H1 (cell line): Measurements from ENCODE around the gene EDEM2. TPM values are rescaled to one million over a fixed set of nuclear protein-coding genes. Genes with fewer than 3 reads are reported as not detected.

ENCODE experiments used
- CTCF ChIA-PET: fragments of 300-600 bp; sonication (Branson Sonifier 250); formaldehyde crosslinking; loops from one replicate; lab custom pipeline; 2021; ENCODE audit not compliant: partially characterized antibody; lab: Charles Lee
- POLR2A ChIA-PET: fragments of 300-600 bp; sonication (Branson Sonifier 250); formaldehyde crosslinking; loops from one replicate; lab custom pipeline; 2021; ENCODE audit warnings: inconsistent platforms; ENCODE audit not compliant: partially characterized antibody; lab: Charles Lee
- DNase-seq, 2 experiments: peaks; one replicate each; pipeline versions ENCODE4 v3.0.0 to v3.0.0-alpha.2; 2010 to 2022; ENCODE audit warnings: low spot score in 2 of 2, low read depth in 1 of 2, mixed read lengths in 1 of 2
- FAIRE-seq: peaks from 2 replicates; lab custom pipeline; 2011; peaks lifted over from hg19 to GRCh38; lab: Jason Lieb, UNC
- H2AFZ ChIP-seq: 2 replicates; pipeline ENCODE4 v1.8.1; 2012; ENCODE audit warnings: low read length, inconsistent platforms
- H2AK5ac ChIP-seq: 2 replicates; pipeline ENCODE4 v1.6.1; 2013; ENCODE audit warnings: low read depth, low read length
- H2BK120ac ChIP-seq: replicated peaks from 2 replicates; pipeline ENCODE3; 2013; ENCODE audit warnings: low read depth, low read length, inconsistent platforms
- H2BK12ac ChIP-seq: 2 replicates; pipeline ENCODE4 v1.6.1; 2013; ENCODE audit warnings: low read depth, low read length
- H2BK15ac ChIP-seq: 2 replicates; pipeline ENCODE4 v1.6.1; 2013; ENCODE audit warnings: low read length
- H2BK20ac ChIP-seq: 2 replicates; pipeline ENCODE4 v1.6.1; 2013; ENCODE audit warnings: low read length
- H2BK5ac ChIP-seq: 2 replicates; pipeline ENCODE4 v1.6.1; 2013; ENCODE audit warnings: low read depth, low read length
- H3K14ac ChIP-seq: 2 replicates; pipeline ENCODE4 v1.6.1; 2013; ENCODE audit warnings: inconsistent platforms; ENCODE audit not compliant: insufficient read length
- H3K18ac ChIP-seq: 2 replicates; pipeline ENCODE4 v1.6.1; 2013; ENCODE audit warnings: low read length; ENCODE audit errors: extremely low read depth
- H3K23ac ChIP-seq: 2 replicates; pipeline ENCODE4 v1.6.1; 2013; ENCODE audit warnings: inconsistent platforms; ENCODE audit not compliant: insufficient read length
- H3K23me2 ChIP-seq: 2 replicates; pipeline ENCODE4 v1.6.1; 2013; ENCODE audit warnings: low read depth, low read length
- H3K27ac ChIP-seq: 2 replicates; pipeline ENCODE4 v1.6.1; 2011; ENCODE audit warnings: low read depth, low read length, inconsistent platforms
- H3K27me3 ChIP-seq, 4 experiments: replicated peaks in 1 of 4; 1 replicate in 1 of 4; 2 replicates in 3 of 4; pipeline versions ENCODE4 v1.6.1 to v1.8.1; 2011 to 2013; ENCODE audit warnings: low read length in 3 of 4, mild to moderate bottlenecking in 3 of 4, inconsistent platforms in 2 of 4, mixed read lengths in 2 of 4, moderate library complexity in 1 of 4; ENCODE audit not compliant: control insufficient read depth in 3 of 4, insufficient read depth in 3 of 4; ENCODE audit errors: extremely low read depth in 1 of 4
- H3K36me3 ChIP-seq, 4 experiments: 2 replicates each; pipeline versions ENCODE4 v1.6.1 to v1.8.1; 2011 to 2013; ENCODE audit warnings: mild to moderate bottlenecking in 4 of 4, low read length in 3 of 4, moderate library complexity in 2 of 4, control low read depth in 1 of 4, inconsistent platforms in 1 of 4; ENCODE audit not compliant: insufficient read depth in 4 of 4, control insufficient read depth in 2 of 4
- H3K4ac ChIP-seq: replicated peaks from 2 replicates; pipeline ENCODE3; 2013; ENCODE audit warnings: low read length, low read depth, mixed read lengths, inconsistent platforms; ENCODE audit not compliant: insufficient read length
- H3K4me1 ChIP-seq, 4 experiments: replicated peaks in 1 of 4; 1 replicate in 1 of 4; 2 replicates in 3 of 4; pipeline versions ENCODE4 v1.6.1 to v1.8.1; 2011 to 2013; ENCODE audit warnings: low read length in 3 of 4, inconsistent platforms in 2 of 4, mixed read lengths in 1 of 4; ENCODE audit not compliant: insufficient read depth in 4 of 4, control insufficient read depth in 3 of 4
- H3K4me2 ChIP-seq, 2 experiments: 2 replicates each; pipeline versions ENCODE4 v1.6.1 to v1.8.1; 2011 to 2013; ENCODE audit warnings: low read depth in 2 of 2, low read length in 2 of 2, control low read depth in 1 of 2, inconsistent platforms in 1 of 2, mild to moderate bottlenecking in 1 of 2; ENCODE audit not compliant: insufficient read depth in 1 of 2
- H3K4me3 ChIP-seq, 4 experiments: fragments of 200-600, 300-600 bp in 1 of 4; sonication (generic), shearing (Covaris generic), sonication (Bioruptor Twin) in 1 of 4; 2 replicates each; pipeline versions ENCODE4 v1.5.1 to v1.8.1; 2011 to 2016; ENCODE audit warnings: low read length in 4 of 4, low read depth in 3 of 4, control low read depth in 2 of 4, inconsistent platforms in 2 of 4, mild to moderate bottlenecking in 2 of 4, mixed read lengths in 1 of 4, moderate library complexity in 1 of 4; ENCODE audit not compliant: insufficient read depth in 2 of 4; ENCODE audit errors: extremely low read depth in 1 of 4
- H3K56ac ChIP-seq: replicated peaks from 2 replicates; pipeline ENCODE3; 2013; ENCODE audit warnings: low read depth, mild to moderate bottlenecking, mixed read lengths, low read length, inconsistent platforms; ENCODE audit not compliant: insufficient read length
- H3K79me1 ChIP-seq: 2 replicates; pipeline ENCODE4 v1.6.1; 2013; ENCODE audit warnings: low read depth, low read length, control low read depth
- H3K79me2 ChIP-seq, 2 experiments: 2 replicates each; pipeline versions ENCODE4 v1.6.1 to v1.8.1; 2012 to 2013; ENCODE audit warnings: low read length in 2 of 2, mild to moderate bottlenecking in 2 of 2, inconsistent platforms in 1 of 2; ENCODE audit not compliant: insufficient read depth in 2 of 2, control insufficient read depth in 1 of 2
- H3K9ac ChIP-seq, 4 experiments: replicated peaks in 1 of 4; 1 replicate in 1 of 4; 2 replicates in 3 of 4; pipeline versions ENCODE4 v1.6.1 to v1.8.1; 2011 to 2013; ENCODE audit warnings: low read depth in 3 of 4, low read length in 3 of 4, control low read depth in 2 of 4, mild to moderate bottlenecking in 2 of 4, moderate library complexity in 2 of 4, inconsistent platforms in 1 of 4; ENCODE audit errors: extremely low read depth in 1 of 4
- H3K9me3 ChIP-seq, 2 experiments: 2 replicates each; pipeline versions ENCODE4 v1.6.1 to v1.8.1; 2012 to 2013; ENCODE audit warnings: mild to moderate bottlenecking in 2 of 2, moderate library complexity in 2 of 2, control low read depth in 1 of 2, inconsistent platforms in 1 of 2, low read depth in 1 of 2, low read length in 1 of 2, mixed read lengths in 1 of 2; ENCODE audit not compliant: insufficient read depth in 2 of 2
- H4K20me1 ChIP-seq, 2 experiments: replicated peaks in 1 of 2; 2 replicates each; pipeline versions ENCODE3 to v1.8.1; 2011 to 2013; ENCODE audit warnings: inconsistent platforms in 2 of 2, low read length in 2 of 2, mild to moderate bottlenecking in 1 of 2; ENCODE audit not compliant: insufficient read depth in 2 of 2, control insufficient read depth in 1 of 2
- H4K5ac ChIP-seq: 2 replicates; pipeline ENCODE4 v1.6.1; 2013; ENCODE audit warnings: low read length, low read depth, mixed read lengths, inconsistent platforms; ENCODE audit not compliant: insufficient read length
- H4K8ac ChIP-seq: 2 replicates; pipeline ENCODE4 v1.8.0; 2013; ENCODE audit warnings: mild to moderate bottlenecking, moderate library complexity, low read length, inconsistent platforms; ENCODE audit not compliant: insufficient read depth; ENCODE audit errors: extremely low read depth
- H4K91ac ChIP-seq: replicated peaks from 2 replicates; pipeline ENCODE3; 2013; ENCODE audit warnings: low read length, mixed read lengths, inconsistent platforms; ENCODE audit not compliant: insufficient read length
- ASH2L ChIP-seq: fragments of 200-600, 300-600 bp; sonication (generic); IDR thresholded peaks from one replicate; pipeline ENCODE4 v1.7.1; 2017; ENCODE audit warnings: low read length
- ATF2 ChIP-seq: IDR thresholded peaks from 2 replicates; pipeline ENCODE4 v1.6.1; 2012; ENCODE audit warnings: low read length, inconsistent platforms
- CBX8 ChIP-seq: fragments of 300-800, 300-1000 bp; sonication (generic); IDR thresholded peaks from 2 replicates; pipeline ENCODE4 v1.7.1; 2016; ENCODE audit warnings: low read depth, low read length, borderline replicate concordance
- CEBPB ChIP-seq: IDR thresholded peaks from 2 replicates; pipeline ENCODE4 v1.6.1; 2012; ENCODE audit warnings: low read depth, low read length
- CTBP2 ChIP-seq: IDR thresholded peaks from 2 replicates; pipeline ENCODE4 v1.7.0; 2011; ENCODE audit warnings: borderline replicate concordance, mild to moderate bottlenecking, moderate library complexity, mixed read lengths, low read length; ENCODE audit not compliant: insufficient read depth, insufficient read length
- EP300 ChIP-seq, 2 experiments: IDR thresholded peaks; 1 replicate in 1 of 2; 2 replicates in 1 of 2; pipeline ENCODE4 v1.6.1; 2011 to 2012; ENCODE audit warnings: low read depth in 2 of 2, low read length in 2 of 2, mild to moderate bottlenecking in 2 of 2, borderline replicate concordance in 1 of 2, inconsistent platforms in 1 of 2, moderate library complexity in 1 of 2
- FOSL1 ChIP-seq: IDR thresholded peaks from 2 replicates; pipeline ENCODE4 v1.6.1; 2011; ENCODE audit warnings: mild to moderate bottlenecking, low read depth, low read length, moderate library complexity; ENCODE audit not compliant: insufficient read depth
- MAX ChIP-seq: IDR thresholded peaks from 2 replicates; pipeline ENCODE4 v1.6.1; 2012; ENCODE audit warnings: inconsistent platforms
- SIX5 ChIP-seq: IDR thresholded peaks from 2 replicates; pipeline ENCODE4 v1.6.1; 2011; ENCODE audit warnings: mild to moderate bottlenecking, low read depth, low read length
- SP1 ChIP-seq: IDR thresholded peaks from 2 replicates; pipeline ENCODE4 v1.6.1; 2011; ENCODE audit warnings: low read depth, low read length
- WGBS, 2 experiments: shearing (Covaris generic) in 1 of 2; methylation state at CpG; one replicate each; pipeline versions ENCODE4 v1.1.6 to v1.1.7; 2013 to 2015; ENCODE audit warnings: low lambda C conversion rate in 2 of 2, mixed read lengths in 2 of 2, inconsistent platforms in 1 of 2, low coverage in 1 of 2, missing lambda C conversion rate in 1 of 2; ENCODE audit not compliant: insufficient replicate concordance in 2 of 2, insufficient coverage in 1 of 2, insufficient read length in 1 of 2; ENCODE audit errors: extremely low coverage in 1 of 2, missing lambda C conversion rate in 1 of 2; 5-methylcytosine and 5-hydroxymethylcytosine counted together
- polyA plus RNA-seq, 7 experiments: library from polyadenylated mRNA; depleted of rRNA in 3 of 7; stranded (reverse) in 5 of 7; unstranded in 2 of 7; fragments of >200 nt in 5 of 7; fragments of 200-250 nt in 2 of 7; gene quantifications; 1 replicate in 5 of 7; 2 replicates in 1 of 7; 4 replicates in 1 of 7; pipeline versions ENCODE4 v1.2.1 to v1.2.3, GENCODE V29; 2011 to 2013; ENCODE audit warnings: missing spikeins in 2 of 7, mixed read lengths in 2 of 7
- total RNA-seq: library from RNA; stranded (reverse); fragmentation: NEBNext Ultra II Directional; extraction: Animal tissue kit (Norgen Biotek cat#: 25700); gene quantifications from 2 replicates; pipeline ENCODE4 v1.2.1, GENCODE V29; 2021

EDEM2 gene
- total and polyA plus RNA-seq, 2 of the 8 experiments (the other 6 are each of a cell fraction or from before 2014, with no cell fraction given) = 15.2 to 19.6 TPM

- Histone ChIP-seq H3K23ac (no peak overlapping the region), H3K18ac (no peak overlapping the region), H3K9ac (no peak overlapping the region), H3K4me1 (0 out of 7 replicates have a peak, but pooled peaks cover 0 to 2% (median 0%) of the 10 kb centered on the region in 4 experiments), H4K5ac (no peak overlapping the region), H2BK15ac (no peak overlapping the region), H2BK5ac (no peak overlapping the region), H4K20me1 (no peaks in the 10 kb centered on the region), H3K36me3 (no peaks in the 10 kb centered on the region), H4K8ac (no peak overlapping the region), H3K14ac (no peak overlapping the region), H3K4me2 (no peak overlapping the region), H2AK5ac (no peak overlapping the region), H4K91ac (no peak overlapping the region), H3K4ac (no peak overlapping the region), H3K79me2 (no peaks in the 10 kb centered on the region), H3K56ac (no peak overlapping the region), H3K9me3 (peaks cover 0 to 4% of the 10 kb centered on the region in 2 experiments; a peak in 1 of 4 replicates), H3K79me1 (no peaks in the 10 kb centered on the region), H3K23me2 (peaks cover 8% of the 10 kb centered on the region), H2AFZ (no peak overlapping the region), H2BK120ac (no peak overlapping the region), H3K27ac (no peak overlapping the region), H2BK12ac (no peak overlapping the region), H3K4me3 (no peak overlapping the region), H3K27me3 (no peaks in the 10 kb centered on the region), H2BK20ac (no peak overlapping the region)
- 87% methylated on average over 6 of the region's 6 CpGs; no CpG with 5 or more reads in 1 of the 2 experiments for WGBS, 2 experiments
- ChIA-PET POLR2A (no interaction called here), CTCF (no interaction called here)
- FAIRE-seq = no peak
- DNase-seq = no peak
- TF ChIP-seq EP300 (IDR thresholded peaks at IDR 0.05; ENCODE audit: borderline replicate concordance in 1 of 2, low read depth in 2 of 2, low read length in 2 of 2) = no peak
- no peak for TF ChIP-seq ASH2L
- TF ChIP-seq CBX8 = no peak
- TF ChIP-seq ATF2 = no peak
- TF ChIP-seq SIX5 = no peak
- no peak for TF ChIP-seq CEBPB
- no peak for TF ChIP-seq CTBP2
- no peak for TF ChIP-seq SP1
- TF ChIP-seq MAX = no peak
- TF ChIP-seq FOSL1 = no peak
Observed at GRCh38 chr20:35150846-35151579, 3.9 kb upstream of the EDEM2 start.
